Vagina (tissue), 2 donors: ENCODE data around the gene CRYGC.

ENCODE experiments used
- POLR2A ChIP-seq, 2 donors: fragments of 450-650 bp; IDR thresholded peaks; one replicate each; pipeline ENCODE4 v1.6.1; 2017; ENCODE audit warnings: antibody characterized with exemption in 2 of 2, mild to moderate bottlenecking in 2 of 2, moderate library complexity in 2 of 2
- TF ChIP-seq, protein P1 (sequence below), 3 experiments: fragments of 450-650 bp in 2 of 3; fragments of 200-600 bp in 1 of 3; sonication (generic) in 1 of 3; IDR thresholded peaks; one replicate each; pipeline ENCODE4 v1.5.1; 2017 to 2019; ENCODE audit warnings: antibody characterized with exemption in 3 of 3, mild to moderate bottlenecking in 2 of 3, moderate library complexity in 2 of 3

DNA sequence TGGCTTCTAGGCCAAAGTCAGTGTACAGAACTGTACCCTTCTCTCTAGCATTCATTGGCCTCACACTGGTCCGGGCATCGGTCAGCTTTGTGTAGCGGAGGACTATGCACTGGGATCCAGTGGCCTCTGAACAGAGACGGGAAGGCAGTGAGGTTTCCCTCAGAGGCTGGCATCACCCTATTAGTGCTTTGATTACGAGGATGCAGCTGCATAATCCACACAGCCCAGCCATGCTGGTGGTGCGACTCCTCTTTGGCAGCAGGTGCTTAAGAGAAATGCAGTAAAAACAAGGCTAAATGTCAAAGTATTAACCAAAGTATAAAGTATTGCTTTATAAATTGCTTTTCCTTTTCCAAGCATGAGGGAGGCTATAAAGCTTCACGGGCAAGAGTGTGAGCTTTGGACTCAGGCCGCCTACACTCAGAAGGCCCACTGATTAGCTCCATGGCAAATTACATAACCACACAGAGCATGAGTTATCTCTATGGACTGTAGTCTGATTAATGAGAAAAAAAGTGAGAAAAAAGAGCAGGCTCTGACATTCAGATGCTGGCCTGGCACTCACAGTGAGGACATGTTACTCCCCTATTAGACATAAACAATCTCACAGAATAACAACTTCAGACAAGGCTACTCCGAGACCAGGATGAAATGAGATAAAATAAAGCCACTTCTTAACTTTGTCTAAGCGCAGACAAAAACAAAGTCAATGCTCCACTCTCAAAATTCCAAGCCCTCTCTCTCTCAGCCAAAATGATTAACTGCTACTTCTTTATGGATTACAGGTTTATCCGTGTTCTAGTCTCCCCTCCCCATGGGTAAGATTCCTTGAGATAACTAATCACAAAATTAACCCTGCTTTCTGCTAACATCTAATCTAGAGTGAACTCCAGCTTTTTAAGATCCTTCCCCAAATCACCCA lies 6.4 kb upstream of the CRYGC start:
- TF ChIP-seq, protein P1, sequence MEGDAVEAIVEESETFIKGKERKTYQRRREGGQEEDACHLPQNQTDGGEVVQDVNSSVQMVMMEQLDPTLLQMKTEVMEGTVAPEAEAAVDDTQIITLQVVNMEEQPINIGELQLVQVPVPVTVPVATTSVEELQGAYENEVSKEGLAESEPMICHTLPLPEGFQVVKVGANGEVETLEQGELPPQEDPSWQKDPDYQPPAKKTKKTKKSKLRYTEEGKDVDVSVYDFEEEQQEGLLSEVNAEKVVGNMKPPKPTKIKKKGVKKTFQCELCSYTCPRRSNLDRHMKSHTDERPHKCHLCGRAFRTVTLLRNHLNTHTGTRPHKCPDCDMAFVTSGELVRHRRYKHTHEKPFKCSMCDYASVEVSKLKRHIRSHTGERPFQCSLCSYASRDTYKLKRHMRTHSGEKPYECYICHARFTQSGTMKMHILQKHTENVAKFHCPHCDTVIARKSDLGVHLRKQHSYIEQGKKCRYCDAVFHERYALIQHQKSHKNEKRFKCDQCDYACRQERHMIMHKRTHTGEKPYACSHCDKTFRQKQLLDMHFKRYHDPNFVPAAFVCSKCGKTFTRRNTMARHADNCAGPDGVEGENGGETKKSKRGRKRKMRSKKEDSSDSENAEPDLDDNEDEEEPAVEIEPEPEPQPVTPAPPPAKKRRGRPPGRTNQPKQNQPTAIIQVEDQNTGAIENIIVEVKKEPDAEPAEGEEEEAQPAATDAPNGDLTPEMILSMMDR (IDR thresholded peaks at IDR 0.05) = no peak
- no peak for TF ChIP-seq POLR2A (IDR thresholded peaks at IDR 0.05)
